ENCODE data around the gene PDE5A. TPM values are rescaled to one million over a fixed set of nuclear protein-coding genes. Genes with fewer than 3 reads are reported as not detected.
"Not testable (repeated sequence)": the region's sequence is repeated elsewhere in the genome, so short reads cannot be mapped to it uniquely, and the experiment has no call there.

PDE5A gene
- total and polyA plus RNA-seq, 12 donors: 6.7 to 23.2 (median 14.2) TPM

DNA sequence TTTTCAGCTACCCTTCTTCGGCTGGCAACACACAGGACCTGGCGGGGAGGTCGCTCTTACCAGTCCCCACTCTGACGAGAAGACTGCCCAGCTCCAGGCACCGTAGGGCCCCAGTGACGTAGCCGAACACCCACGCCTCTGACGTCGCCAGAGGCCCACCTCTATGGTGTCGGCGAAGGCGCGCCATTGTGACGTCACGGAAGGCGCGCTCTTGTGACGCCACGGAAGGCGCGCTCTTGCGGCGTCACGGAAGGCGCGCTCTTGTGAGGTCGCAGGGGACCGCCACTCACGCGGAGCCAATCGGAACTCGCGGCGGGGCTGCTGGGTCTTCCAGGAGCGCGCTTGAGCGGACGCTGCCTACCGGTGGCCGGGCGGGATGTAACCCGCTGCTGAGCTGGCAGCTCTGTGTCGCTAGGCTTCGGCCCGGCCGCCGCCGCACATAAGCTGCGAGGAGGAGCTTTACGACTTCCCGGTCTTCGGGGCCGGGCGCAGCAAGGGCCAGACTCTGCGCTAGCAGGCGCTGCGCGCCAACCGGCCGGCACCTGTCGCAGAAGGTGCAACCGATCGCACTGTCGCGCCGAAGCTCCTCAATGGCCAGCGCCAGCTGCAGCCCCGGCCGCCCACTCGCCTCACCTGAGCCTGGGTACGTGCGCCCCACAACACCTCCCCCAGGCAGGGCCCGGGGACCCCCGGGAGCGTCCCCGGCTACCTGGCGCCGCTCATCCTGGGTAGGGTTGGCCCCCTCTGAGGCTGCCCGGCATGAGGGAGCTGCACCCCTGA lies 173.9 kb downstream of the PDE5A start:
- intact Hi-C loops (cut with DNase I); H3K4me1 ChIP-seq (replicated peaks in 1 of 2); H3K36me3 ChIP-seq (replicated peaks in 1 of 2); H3K27me3 ChIP-seq; H3K9me3 ChIP-seq (replicated peaks in 1 of 3): not testable (repeated sequence)
- 0 to 1% (median 0%) methylated on average over 30 to 79 of the region's 80 CpGs for WGBS, 4 donors
- TF ChIP-seq CTCF (IDR thresholded peaks at IDR 0.05): peak in 3 of 6 experiments; percentile 9 to 40 (median 14)
- TF ChIP-seq POLR2A (IDR thresholded peaks at IDR 0.05): peak; percentile 64 to 79
- Histone ChIP-seq H3K27ac (peak overlapping the region; percentile 85 to 96 (median 89)), H3K4me3 (peak overlapping the region in 3 of 4 donors; percentile 56 to 86 (median 73))
- peak; percentile 94 to 98 (median 96) for DNase-seq

- peak overlapping the region; percentile 85 to 96 (median 89) for H3K27ac ChIP-seq
- H3K4me3 ChIP-seq: peak overlapping the region in 3 of 4 donors; percentile 56 to 86 (median 73)
- peak in 1 of 6 experiments; percentile 9 for TF ChIP-seq CTCF (IDR thresholded peaks at IDR 0.05)
- WGBS, 4 donors: 0 to 5% (median 2%) methylated on average over 3 to 7 of the region's 7 CpGs; no CpG with 5 or more reads in 1 of the 4 donors
- DNase-seq; H3K4me1 ChIP-seq (replicated peaks in 1 of 2); H3K27me3 ChIP-seq; H3K36me3 ChIP-seq (replicated peaks in 1 of 2); H3K9me3 ChIP-seq (replicated peaks in 1 of 3); intact Hi-C loops (cut with DNase I): not testable (repeated sequence)
Measured at GRCh38 chr4:119454151-119454490, 174.5 kb downstream of the PDE5A start.

DNA sequence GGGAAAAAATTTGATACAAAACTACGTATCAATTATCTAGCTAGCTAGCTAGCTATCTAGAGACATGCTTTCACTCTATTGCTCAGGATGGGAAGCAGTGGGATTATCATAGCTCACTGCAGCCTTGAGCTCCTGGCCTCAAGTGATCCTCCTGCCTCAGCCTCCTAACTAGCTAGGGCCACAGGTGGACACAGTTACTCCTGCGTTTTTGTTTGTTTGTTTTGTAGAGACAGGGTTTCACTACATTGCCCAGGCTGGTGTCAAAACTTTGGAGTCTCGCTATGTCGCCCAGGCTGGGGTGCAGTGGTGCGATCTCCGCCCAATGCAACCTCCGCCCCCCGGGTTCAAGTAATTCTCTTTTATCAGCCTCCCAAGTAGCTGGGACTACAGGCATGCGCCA lies 175.3 kb downstream of the PDE5A start:
- H3K27me3 ChIP-seq; H3K4me1 ChIP-seq (replicated peaks in 1 of 2); H3K9me3 ChIP-seq (replicated peaks in 1 of 3); intact Hi-C loops (cut with DNase I); H3K4me3 ChIP-seq; H3K36me3 ChIP-seq (replicated peaks in 1 of 2); H3K27ac ChIP-seq; DNase-seq: not testable (repeated sequence)
- WGBS, 4 donors: 75 to 97% (median 94%) methylated on average over 5 to 9 of the region's 9 CpGs

DNA sequence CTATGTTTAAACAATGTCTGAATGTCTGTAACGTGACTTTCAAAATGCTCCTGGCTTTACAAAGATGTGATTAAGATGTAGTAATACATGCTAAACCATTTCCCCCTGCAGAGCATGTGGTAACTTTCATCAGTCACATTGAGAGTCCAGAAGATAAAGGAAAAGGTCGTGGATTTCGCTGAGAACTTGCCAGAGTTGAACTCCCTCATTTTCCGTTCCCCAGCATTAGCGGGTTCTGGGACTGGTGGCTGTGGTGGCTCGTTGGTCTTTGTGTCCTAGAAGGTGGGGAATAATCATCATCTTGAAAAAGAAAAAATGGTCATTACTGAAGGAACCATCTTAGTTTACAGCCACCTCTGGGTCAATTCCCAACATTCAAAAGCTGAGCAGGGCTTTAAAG lies 178.8 kb downstream of the PDE5A start:
- intact Hi-C loops (cut with DNase I); H3K36me3 ChIP-seq (replicated peaks in 1 of 2); H3K9me3 ChIP-seq (replicated peaks in 1 of 3): not testable (repeated sequence)

More for the DNA sequence above, 178.8 kb downstream of the PDE5A start:
- 82 to 96% (median 84%) methylated on average over 5 to 6 of the region's 6 CpGs for WGBS, 4 donors
- not testable (repeated sequence) for H3K4me1 ChIP-seq (replicated peaks in 1 of 2); H3K27ac ChIP-seq; H3K4me3 ChIP-seq; DNase-seq; H3K27me3 ChIP-seq

Small RNAs within 50 kb of the gene (small RNA-seq; reads per million reads assigned to genes)
- 0 reads per million in 2 donors for gene RF00614

Data from adrenal gland (tissue), 12 donors.